Skeletal muscle tissue (tissue), 4 donors: ENCODE measurements around the gene SCLY. TPM values are rescaled to one million over a fixed set of nuclear protein-coding genes. Genes with fewer than 3 reads are reported as not detected.
"Not testable (repeated sequence)": the region's sequence is repeated elsewhere in the genome, so short reads cannot be mapped to it uniquely, and the experiment has no call there.

Experiments used
- H3K27ac ChIP-seq: one replicate; pipeline ENCODE4 v1.7.0; 2013; ENCODE audit warnings: mild to moderate bottlenecking, low read depth, low read length, inconsistent platforms
- H3K27me3 ChIP-seq, 3 donors: one replicate each; pipeline ENCODE4 v1.7.0; 2013; ENCODE audit warnings: low read length in 3 of 3; ENCODE audit not compliant: control insufficient read depth in 3 of 3, insufficient read depth in 3 of 3
- H3K36me3 ChIP-seq, 3 donors: one replicate each; pipeline ENCODE4 v1.7.0; 2013; ENCODE audit warnings: low read length in 3 of 3; ENCODE audit not compliant: control insufficient read depth in 3 of 3, insufficient read depth in 3 of 3
- H3K4me1 ChIP-seq, 3 donors: one replicate each; pipeline ENCODE4 v1.7.0; 2013; ENCODE audit warnings: low read length in 3 of 3, mild to moderate bottlenecking in 3 of 3; ENCODE audit not compliant: control insufficient read depth in 3 of 3, insufficient read depth in 3 of 3
- H3K4me3 ChIP-seq, 3 donors: one replicate each; pipeline ENCODE4 v1.7.0; 2013; ENCODE audit warnings: low read length in 3 of 3
- H3K9ac ChIP-seq, 3 donors: one replicate each; pipeline ENCODE4 v1.7.0; 2013; ENCODE audit warnings: low read length in 3 of 3, mild to moderate bottlenecking in 3 of 3, moderate library complexity in 2 of 3, low read depth in 1 of 3
- H3K9me3 ChIP-seq, 3 donors: one replicate each; pipeline ENCODE4 v1.7.0; 2013; ENCODE audit warnings: low read length in 3 of 3; ENCODE audit not compliant: control insufficient read depth in 3 of 3
- total RNA-seq: library from RNA; depleted of rRNA; stranded (reverse); fragments of >200 nt; gene quantifications from one replicate; pipeline ENCODE4 v1.2.3, GENCODE V29; 2014
- donor health status: Osteomylitis.

The SCLY gene
- total RNA-seq, 1 donor from 2014 or later: 11.5 TPM

DNA sequence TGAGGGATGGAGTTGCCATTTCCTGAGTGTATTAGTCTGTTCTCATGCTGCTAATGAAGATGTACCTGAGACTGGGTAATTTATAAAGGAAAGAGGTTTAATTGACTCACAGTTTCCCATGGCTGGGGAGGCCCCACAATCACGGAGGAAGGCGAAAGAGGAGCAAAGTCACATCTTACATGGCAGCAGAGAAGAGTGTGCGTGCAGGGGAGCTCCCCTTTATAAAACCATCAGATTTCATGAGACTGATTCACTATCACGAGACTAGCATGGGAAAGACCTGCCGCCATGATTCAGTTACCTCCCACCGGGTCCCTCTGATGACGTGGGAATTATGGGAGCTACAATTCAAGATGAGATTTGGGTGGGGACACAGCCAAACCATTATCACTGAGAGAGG lies 5.9 kb downstream of the SCLY start:
- not testable (repeated sequence) for H3K9me3 ChIP-seq, H3K4me1 ChIP-seq, H3K9ac ChIP-seq, H3K27ac ChIP-seq, H3K27me3 ChIP-seq, H3K4me3 ChIP-seq
- H3K36me3 ChIP-seq: peaks cover 7 to 25% (median 16%) of the 10 kb centered on the region in 3 donors

DNA sequence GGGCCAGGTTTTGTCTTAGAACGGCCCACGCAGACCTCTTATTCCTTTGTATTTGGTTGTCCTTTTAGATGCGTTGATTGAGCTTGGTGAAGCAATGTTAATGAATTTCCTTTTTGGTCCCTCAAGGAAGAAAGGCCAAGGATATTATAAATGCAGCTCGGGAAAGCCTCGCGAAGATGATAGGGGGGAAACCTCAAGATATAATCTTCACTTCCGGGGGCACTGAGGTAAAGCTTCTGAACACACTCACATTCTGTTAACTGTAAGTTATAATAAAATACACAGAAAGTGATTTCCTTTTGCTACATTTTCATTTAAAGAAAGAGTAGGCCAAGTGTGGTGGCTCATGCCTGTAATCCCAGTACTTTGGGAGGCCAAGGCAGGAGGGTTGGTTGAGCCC lies 7.1 kb downstream of the SCLY start:
- Histone ChIP-seq H3K4me1 (no peaks in the 10 kb centered on the region), H3K36me3 (peaks cover 7 to 25% (median 16%) of the 10 kb centered on the region in 3 donors), H3K4me3 (no peak overlapping the region), H3K27me3 (no peaks in the 10 kb centered on the region), H3K9me3 (no peaks in the 10 kb centered on the region), H3K27ac (no peak overlapping the region), H3K9ac (no peak overlapping the region)

DNA sequence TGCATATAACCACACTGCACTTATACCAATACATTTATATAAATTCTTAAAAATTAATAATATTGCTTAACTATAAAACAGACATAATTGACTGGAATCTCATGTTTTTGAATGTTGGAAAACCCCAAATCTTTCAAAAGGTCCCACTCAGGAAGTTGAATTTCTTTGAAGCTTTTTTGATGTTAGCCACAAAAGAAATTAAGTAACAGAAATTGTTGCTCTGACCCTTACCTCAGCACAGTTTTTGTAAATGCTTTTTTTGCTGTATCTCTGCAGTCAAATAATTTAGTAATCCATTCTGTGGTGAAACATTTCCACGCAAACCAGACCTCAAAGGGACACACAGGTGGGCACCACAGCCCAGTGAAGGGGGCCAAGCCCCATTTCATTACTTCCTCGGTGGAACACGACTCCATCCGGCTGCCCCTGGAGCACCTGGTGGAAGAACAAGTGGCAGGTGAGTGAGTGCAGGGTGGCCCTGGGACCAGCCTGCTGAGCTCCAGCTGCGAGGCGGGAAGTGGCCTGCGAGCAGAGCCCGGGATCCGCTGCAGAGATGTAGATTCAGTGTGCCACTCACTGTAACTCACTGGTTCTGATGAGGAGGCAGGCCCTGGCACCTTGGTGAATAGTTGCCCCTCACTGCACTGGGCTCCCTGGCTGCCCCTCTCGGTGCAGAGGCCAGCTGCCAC lies 8.4 kb downstream of the SCLY start:
- H3K27me3 ChIP-seq: no peaks in the 10 kb centered on the region
- H3K4me1 ChIP-seq: no peaks in the 10 kb centered on the region
- no peak overlapping the region for H3K9ac ChIP-seq
- H3K27ac ChIP-seq: no peak overlapping the region
- peaks cover 7 to 25% (median 16%) of the 10 kb centered on the region in 3 donors for H3K36me3 ChIP-seq
- no peak overlapping the region for H3K4me3 ChIP-seq
- no peaks in the 10 kb centered on the region for H3K9me3 ChIP-seq

DNA sequence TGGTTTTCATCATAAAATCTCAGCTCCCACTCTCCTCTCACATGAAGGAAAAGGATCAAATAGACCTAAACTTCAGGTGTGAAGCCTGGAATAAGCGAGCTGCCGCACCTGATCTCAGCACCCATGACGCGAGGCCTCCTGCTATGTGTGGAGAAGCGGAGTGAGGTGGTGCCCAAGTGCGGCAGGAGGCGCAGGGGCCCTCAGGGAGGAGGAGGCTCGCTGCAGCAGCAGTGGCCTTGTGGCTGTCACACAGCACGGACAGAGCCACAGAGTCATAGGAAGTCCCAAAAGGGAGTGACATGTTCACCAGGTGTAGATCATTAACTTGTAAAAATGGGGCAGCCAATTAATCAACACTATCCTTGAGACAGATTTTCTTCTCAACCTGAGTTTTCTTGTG lies 9.1 kb downstream of the SCLY start:
- peaks cover 7 to 21% (median 16%) of the 10 kb centered on the region in 3 donors for H3K36me3 ChIP-seq

GRCh38 chr2:238075397-238075796 lies 14.6 kb downstream of the SCLY start:
- Histone ChIP-seq H3K4me3 (no peak overlapping the region), H3K27me3 (no peaks in the 10 kb centered on the region), H3K27ac (no peak overlapping the region), H3K9ac (no peak overlapping the region), H3K9me3 (no peaks in the 10 kb centered on the region), H3K4me1 (no peaks in the 10 kb centered on the region), H3K36me3 (no peaks in the 10 kb centered on the region)

More for the DNA sequence above, 9.1 kb downstream of the SCLY start:
- no peaks in the 10 kb centered on the region for H3K27me3 ChIP-seq
- no peak overlapping the region for H3K9ac ChIP-seq
- H3K27ac ChIP-seq: no peak overlapping the region
- no peak overlapping the region for H3K4me3 ChIP-seq
- H3K4me1 ChIP-seq: no peaks in the 10 kb centered on the region
- H3K9me3 ChIP-seq: no peaks in the 10 kb centered on the region

- no peak overlapping the region for H3K27ac ChIP-seq
- H3K9ac ChIP-seq: no peak overlapping the region
- no peak overlapping the region for H3K4me3 ChIP-seq
- H3K27me3 ChIP-seq: no peaks in the 10 kb centered on the region
- peaks cover 9 to 11% (median 10%) of the 10 kb centered on the region in 3 donors for H3K36me3 ChIP-seq
- H3K4me1 ChIP-seq: no peaks in the 10 kb centered on the region
- no peaks in the 10 kb centered on the region for H3K9me3 ChIP-seq
Measured at GRCh38 chr2:238077292-238077691, 16.5 kb downstream of the SCLY start.

DNA sequence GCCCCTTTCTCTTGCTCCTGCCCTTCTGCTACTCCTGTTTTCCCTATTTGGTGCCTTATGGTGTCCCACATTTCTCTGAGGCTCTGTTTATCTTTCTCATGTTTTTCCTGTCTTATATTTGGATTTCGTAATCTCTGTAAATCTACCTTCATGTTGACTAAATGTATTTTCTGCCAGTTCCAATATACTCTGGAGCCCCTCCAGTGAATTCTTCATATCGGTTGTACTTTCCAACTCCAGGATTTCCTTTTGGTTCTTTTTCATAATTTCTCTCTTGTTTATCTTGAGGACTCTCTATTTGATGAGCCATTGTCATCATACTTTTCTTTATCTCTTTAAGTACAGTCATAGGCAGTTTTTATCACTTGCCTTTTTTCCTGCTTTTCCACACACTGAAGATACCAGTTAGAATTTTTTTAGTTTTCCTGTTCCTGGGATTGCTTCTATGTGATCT lies 19.1 kb downstream of the SCLY start:
- Histone ChIP-seq H3K27ac (no peak overlapping the region), H3K27me3 (no peaks in the 10 kb centered on the region), H3K9me3 (no peaks in the 10 kb centered on the region), H3K4me1 (no peaks in the 10 kb centered on the region), H3K9ac (no peak overlapping the region), H3K36me3 (peaks cover 20 to 24% (median 23%) of the 10 kb centered on the region in 3 donors), H3K4me3 (no peak overlapping the region)

DNA sequence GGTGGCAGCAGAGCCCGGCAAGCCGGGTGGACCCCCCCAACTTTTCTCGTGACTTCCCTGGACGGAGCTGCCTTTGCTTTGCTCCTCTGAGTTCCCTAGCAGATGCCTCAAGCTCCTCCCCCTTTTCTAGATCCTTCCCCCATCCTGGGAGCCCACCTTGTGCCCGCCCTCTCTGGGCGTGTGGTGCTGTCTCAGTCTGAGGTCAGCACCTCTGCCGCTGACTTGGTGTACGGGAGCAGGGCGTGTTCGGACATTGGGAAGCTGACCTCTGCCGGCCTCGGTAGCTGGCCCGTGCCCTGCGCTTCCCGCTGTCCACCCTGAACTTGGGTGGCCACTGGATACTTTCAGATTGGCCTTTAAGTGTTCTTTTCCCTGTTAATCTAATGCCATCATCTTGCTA lies 19.7 kb downstream of the SCLY start:
- peaks cover 20 to 24% (median 23%) of the 10 kb centered on the region in 3 donors for H3K36me3 ChIP-seq
- no peak overlapping the region for H3K27ac ChIP-seq
- no peak overlapping the region for H3K9ac ChIP-seq

GRCh38 chr2:238081150-238081549 lies 20.3 kb downstream of the SCLY start:
- no peak overlapping the region for H3K4me3 ChIP-seq
- H3K9ac ChIP-seq: no peak overlapping the region
- H3K27me3 ChIP-seq: no peaks in the 10 kb centered on the region
- no peaks in the 10 kb centered on the region for H3K9me3 ChIP-seq
- H3K4me1 ChIP-seq: no peaks in the 10 kb centered on the region
- peaks cover 20 to 24% (median 23%) of the 10 kb centered on the region in 3 donors for H3K36me3 ChIP-seq
- no peak overlapping the region for H3K27ac ChIP-seq

More for the DNA sequence above, 19.7 kb downstream of the SCLY start:
- Histone ChIP-seq H3K27me3 (no peaks in the 10 kb centered on the region), H3K9me3 (no peaks in the 10 kb centered on the region), H3K4me3 (no peak overlapping the region), H3K4me1 (no peaks in the 10 kb centered on the region)

- no peak overlapping the region for H3K27ac ChIP-seq
- H3K4me1 ChIP-seq: no peaks in the 10 kb centered on the region
- H3K9me3 ChIP-seq: no peaks in the 10 kb centered on the region
- H3K27me3 ChIP-seq: no peaks in the 10 kb centered on the region
- H3K4me3 ChIP-seq: no peak overlapping the region
- H3K9ac ChIP-seq: no peak overlapping the region
- peaks cover 20 to 24% (median 23%) of the 10 kb centered on the region in 3 donors for H3K36me3 ChIP-seq
Measured at GRCh38 chr2:238081561-238081960, 20.8 kb downstream of the SCLY start.
